Gastrocnemius medialis (tissue), 4 donors: ENCODE results near the gene ALX3. TPM values are rescaled to one million over a fixed set of nuclear protein-coding genes. Genes with fewer than 3 reads are reported as not detected.

Experiments used
- ATAC-seq, 2 donors: fragments of 150-250 bp; one replicate each; pipeline ENCODE4 v1.9.1; 2016
- DNase-seq, 2 donors: peaks; one replicate each; pipeline ENCODE4 v3.0.0-alpha.2; 2019
- H3K27ac ChIP-seq, 4 donors: fragments of 200-600 bp; sonication (generic); 1 replicate in 1 of 4; 2 replicates in 3 of 4; pipeline ENCODE4 v1.5.1; 2016 to 2018; ENCODE audit warnings: mild to moderate bottlenecking in 2 of 4, moderate library complexity in 1 of 4
- H3K27me3 ChIP-seq, 3 donors: fragments of 200-600 bp; sonication (generic) in 2 of 3; 1 replicate in 1 of 3; 2 replicates in 2 of 3; pipeline versions ENCODE4 v1.5.1 to v1.6.0; 2016 to 2019; ENCODE audit warnings: mild to moderate bottlenecking in 1 of 3, moderate library complexity in 1 of 3
- H3K36me3 ChIP-seq, 2 donors: fragments of 200-600 bp; sonication (generic) in 1 of 2; one replicate each; pipeline ENCODE4 v1.5.1; 2017 to 2018
- H3K4me1 ChIP-seq, 2 donors: fragments of 200-600 bp; sonication (generic) in 1 of 2; one replicate each; pipeline ENCODE4 v1.5.1; 2016 to 2017; ENCODE audit warnings: mild to moderate bottlenecking in 2 of 2
- H3K4me3 ChIP-seq, 4 donors: fragments of 200-600 bp; sonication (generic) in 3 of 4; 1 replicate in 1 of 4; 2 replicates in 3 of 4; pipeline ENCODE4 v1.5.1; 2016 to 2019; ENCODE audit warnings: mild to moderate bottlenecking in 2 of 4
- H3K9me3 ChIP-seq, 3 donors: fragments of 200-600 bp; sonication (generic) in 2 of 3; 1 replicate in 1 of 3; 2 replicates in 2 of 3; pipeline ENCODE4 v1.5.1; 2016 to 2019
- POLR2A ChIP-seq, 2 donors: fragments of 450-650 bp; IDR thresholded peaks; one replicate each; pipeline ENCODE4 v1.6.1; 2017; ENCODE audit warnings: antibody characterized with exemption in 2 of 2, mild to moderate bottlenecking in 2 of 2, moderate library complexity in 2 of 2
- in situ Hi-C, 4 donors: fragments of 200-750 bp; cut with MboI; loops; one replicate each; pipeline versions ENCODE4 v1.15.0 to v1.8.0; 2017; ENCODE audit warnings: low sequenced_read_pairs in 4 of 4
- intact Hi-C: fragments of 100-400 bp; cut with DNase I; formaldehyde crosslinking; loops from one replicate; pipeline ENCODE4 v1.15.1; 2023; ENCODE audit warnings: low total_unique reads
- total RNA-seq, 4 donors: library from RNA; depleted of rRNA; stranded (reverse); fragments of >200 nt; gene quantifications; one replicate each; pipeline versions ENCODE4 v1.1.0 to v1.2.3, GENCODE V29; 2016
- TF ChIP-seq, protein P1 (sequence below), 5 experiments: fragments of 450-650 bp in 3 of 5; fragments of 200-600 bp in 2 of 5; sonication (generic) in 2 of 5; IDR thresholded peaks in 4 of 5; conservative IDR thresholded peaks in 1 of 5; 1 replicate in 4 of 5; 2 replicates in 1 of 5; pipeline ENCODE4 v1.5.1; 2016 to 2019; ENCODE audit warnings: antibody characterized with exemption in 5 of 5, mild to moderate bottlenecking in 3 of 5, moderate library complexity in 3 of 5

Gene ALX3
- total RNA-seq, 4 donors from 2014 or later = not detected

DNA sequence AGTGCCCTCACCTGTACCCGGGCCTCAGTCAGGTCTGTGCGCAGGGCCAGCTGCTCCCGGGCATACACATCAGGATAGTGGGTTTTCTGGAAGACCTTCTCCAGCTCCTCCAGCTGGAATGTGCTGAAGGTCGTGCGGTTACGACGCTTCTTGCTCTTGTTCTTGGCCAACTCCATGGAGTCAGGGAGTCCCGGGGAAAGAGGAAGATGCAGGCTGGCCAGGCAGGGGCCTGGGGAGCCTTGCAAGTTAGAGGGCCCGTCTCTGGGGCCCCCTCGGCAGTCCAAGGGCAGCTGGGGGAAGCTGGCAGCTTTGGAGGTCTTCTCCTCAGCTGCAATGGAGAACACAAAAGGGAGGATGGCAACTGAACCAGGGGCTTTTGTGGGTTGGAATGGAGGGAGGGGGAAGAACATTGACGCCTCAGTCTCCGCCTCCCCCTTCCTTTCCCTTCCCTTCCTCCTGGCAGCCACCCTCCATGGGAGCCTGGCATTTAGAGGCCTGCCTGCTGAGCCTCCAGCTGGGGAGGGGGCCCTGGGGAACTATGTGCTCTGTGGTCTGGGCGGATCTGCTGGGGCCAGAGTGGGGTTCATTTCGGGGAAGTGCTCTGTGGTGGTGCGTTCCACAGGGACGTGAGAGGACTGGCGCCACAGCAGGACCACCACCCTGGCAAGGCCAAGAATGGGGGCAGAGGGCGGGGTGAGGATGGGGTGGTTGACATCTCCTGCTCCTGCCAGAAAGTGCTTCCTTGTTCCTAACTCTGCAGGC is 5.7 kb downstream of the ALX3 start:
- Histone ChIP-seq H3K27ac (no peak overlapping the region), H3K4me3 (no peak overlapping the region), H3K36me3 (no peaks in the 10 kb centered on the region), H3K27me3 (peaks cover 33% of the 10 kb centered on the region in 3 donors), H3K4me1 (peaks cover 0 to 4% of the 10 kb centered on the region in 2 donors), H3K9me3 (no peaks in the 10 kb centered on the region)
- ATAC-seq (no peak), DNase-seq (no peak)
- intact Hi-C loops = no loop called here
- in situ Hi-C loops = no loop called here
- TF ChIP-seq, protein P1, sequence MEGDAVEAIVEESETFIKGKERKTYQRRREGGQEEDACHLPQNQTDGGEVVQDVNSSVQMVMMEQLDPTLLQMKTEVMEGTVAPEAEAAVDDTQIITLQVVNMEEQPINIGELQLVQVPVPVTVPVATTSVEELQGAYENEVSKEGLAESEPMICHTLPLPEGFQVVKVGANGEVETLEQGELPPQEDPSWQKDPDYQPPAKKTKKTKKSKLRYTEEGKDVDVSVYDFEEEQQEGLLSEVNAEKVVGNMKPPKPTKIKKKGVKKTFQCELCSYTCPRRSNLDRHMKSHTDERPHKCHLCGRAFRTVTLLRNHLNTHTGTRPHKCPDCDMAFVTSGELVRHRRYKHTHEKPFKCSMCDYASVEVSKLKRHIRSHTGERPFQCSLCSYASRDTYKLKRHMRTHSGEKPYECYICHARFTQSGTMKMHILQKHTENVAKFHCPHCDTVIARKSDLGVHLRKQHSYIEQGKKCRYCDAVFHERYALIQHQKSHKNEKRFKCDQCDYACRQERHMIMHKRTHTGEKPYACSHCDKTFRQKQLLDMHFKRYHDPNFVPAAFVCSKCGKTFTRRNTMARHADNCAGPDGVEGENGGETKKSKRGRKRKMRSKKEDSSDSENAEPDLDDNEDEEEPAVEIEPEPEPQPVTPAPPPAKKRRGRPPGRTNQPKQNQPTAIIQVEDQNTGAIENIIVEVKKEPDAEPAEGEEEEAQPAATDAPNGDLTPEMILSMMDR (IDR thresholded peaks at IDR 0.05 in 4 of 5, conservative IDR thresholded peaks at IDR 0.05 in 1 of 5) = no peak
- no peak for TF ChIP-seq POLR2A (IDR thresholded peaks at IDR 0.05)

DNA sequence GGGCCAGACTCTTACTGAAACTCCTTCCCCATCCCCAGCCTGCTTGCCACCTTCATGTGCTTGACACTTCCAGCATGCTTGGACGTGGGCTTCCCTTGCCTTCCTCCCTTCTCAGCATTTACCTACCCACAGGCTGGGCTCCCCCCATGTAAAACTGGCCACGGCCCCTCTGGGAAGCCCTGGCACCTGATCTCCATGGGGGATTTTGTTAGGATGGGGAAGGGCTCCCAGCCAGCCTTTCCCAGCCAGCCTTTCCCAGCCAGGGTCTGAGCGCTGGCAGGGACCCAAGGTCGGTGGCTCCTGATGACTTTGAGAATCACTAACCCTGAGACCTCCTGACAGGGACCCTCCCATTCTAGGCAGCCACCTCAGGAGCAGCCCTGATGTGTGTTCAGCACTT is 6.7 kb downstream of the ALX3 start:
- Histone ChIP-seq H3K36me3 (peaks cover 0 to under 1% of the 10 kb centered on the region in 2 donors), H3K4me3 (no peak overlapping the region), H3K27me3 (peaks cover 23% of the 10 kb centered on the region in 3 donors), H3K9me3 (no peaks in the 10 kb centered on the region), H3K4me1 (peaks cover 0 to 4% of the 10 kb centered on the region in 2 donors), H3K27ac (no peak overlapping the region)
- intact Hi-C loops (no loop called here), in situ Hi-C loops (no loop called here)
- DNase-seq (no peak), ATAC-seq (no peak)
- no peak for TF ChIP-seq POLR2A (IDR thresholded peaks at IDR 0.05)
- TF ChIP-seq, protein P1 (IDR thresholded peaks at IDR 0.05 in 4 of 5, conservative IDR thresholded peaks at IDR 0.05 in 1 of 5) = no peak

DNA sequence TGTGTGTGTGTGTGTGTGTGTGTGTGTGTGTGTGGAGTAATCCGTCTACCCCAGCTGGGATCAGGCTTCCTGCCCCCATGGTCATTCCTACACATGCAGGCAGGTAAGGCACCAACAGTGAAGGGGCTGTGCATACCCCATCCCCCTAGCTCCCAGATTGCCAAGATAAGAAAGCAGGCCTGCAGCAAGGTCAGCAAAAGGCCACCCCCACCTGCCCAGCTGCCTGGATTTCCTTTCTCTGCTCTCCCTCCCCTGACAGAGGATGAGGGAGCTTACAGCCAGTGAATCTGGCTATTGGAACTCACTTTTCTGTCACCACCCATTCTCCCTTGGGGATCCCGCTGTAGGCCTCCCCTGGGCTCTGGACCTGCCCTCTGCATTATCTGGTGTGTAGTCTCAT is 7.9 kb downstream of the ALX3 start:
- intact Hi-C loops (no loop called here), in situ Hi-C loops (no loop called here)
- Histone ChIP-seq H3K4me1 (no peaks in the 10 kb centered on the region), H3K27ac (no peak overlapping the region), H3K27me3 (peaks cover 11% of the 10 kb centered on the region in 3 donors), H3K4me3 (no peak overlapping the region), H3K36me3 (peaks cover 0 to 5% of the 10 kb centered on the region in 2 donors), H3K9me3 (no peaks in the 10 kb centered on the region)
- TF ChIP-seq, protein P1 (IDR thresholded peaks at IDR 0.05 in 4 of 5, conservative IDR thresholded peaks at IDR 0.05 in 1 of 5) = no peak
- no peak for TF ChIP-seq POLR2A (IDR thresholded peaks at IDR 0.05)
- ATAC-seq (no peak), DNase-seq (no peak)

DNA sequence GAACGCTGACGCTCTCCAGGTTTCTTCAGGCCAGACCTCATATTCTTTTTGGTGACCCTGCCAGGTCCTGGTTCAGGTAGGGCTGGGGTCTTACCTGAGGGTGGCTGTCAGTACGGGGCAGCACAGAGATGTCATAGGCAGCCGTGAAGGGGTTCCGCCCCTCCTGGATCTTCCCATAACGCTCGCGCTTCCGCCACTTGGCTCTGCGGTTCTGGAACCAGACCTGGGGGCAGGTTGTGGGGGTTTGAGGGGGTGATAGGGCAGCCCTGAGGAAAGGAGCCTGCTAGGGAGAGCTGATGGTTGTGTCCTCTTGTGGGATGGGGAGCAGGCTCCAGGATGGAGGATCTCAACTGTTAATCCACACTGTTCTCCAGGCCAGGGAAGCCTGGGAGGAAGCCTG is 9.1 kb downstream of the ALX3 start:
- in situ Hi-C loops = no loop called here
- no peak overlapping the region for H3K4me3 ChIP-seq
- no peak for TF ChIP-seq POLR2A (IDR thresholded peaks at IDR 0.05)
- TF ChIP-seq, protein P1 (IDR thresholded peaks at IDR 0.05 in 4 of 5, conservative IDR thresholded peaks at IDR 0.05 in 1 of 5) = no peak
- intact Hi-C loops = no loop called here
- no peaks in the 10 kb centered on the region for H3K9me3 ChIP-seq
- H3K27ac ChIP-seq = no peak overlapping the region
- no peak for ATAC-seq
- H3K27me3 ChIP-seq = peaks cover 0 to 3% (median 0%) of the 10 kb centered on the region in 3 donors
- DNase-seq = no peak
- H3K4me1 ChIP-seq = no peaks in the 10 kb centered on the region
- peaks cover 0 to 9% of the 10 kb centered on the region in 2 donors for H3K36me3 ChIP-seq
